GM12878 (cell line): ENCODE results near the gene TSPEAR. TPM values are rescaled to one million over a fixed set of nuclear protein-coding genes. Genes with fewer than 3 reads are reported as not detected.

Experiments used
- ATAC-seq: fragments of 200-7000 bp; cut with Tn5 transposase; 3 replicates; pipeline ENCODE4 v1.9.1; 2020; ENCODE audit warnings: mild to moderate bottlenecking, moderate library complexity
- BruUV-seq: library from RNA; stranded (reverse); fragments of 400-500 nt; replicated peaks from 2 replicates; lab custom pipeline; 2021; lab: Mats Ljungman, UMichigan
- CTCF ChIA-PET: fragments of 300-600 bp; sonication (Branson Sonifier 250); formaldehyde crosslinking; extraction: SDS; loops from one replicate; lab custom pipeline; 2021; ENCODE audit warnings: inconsistent platforms; lab: Yijun Ruan, JAX
- POLR2A ChIA-PET: fragments of 350-600 bp; formaldehyde crosslinking; extraction: SDS; loops from one replicate; lab custom pipeline; 2021; ENCODE audit warnings: inconsistent platforms; lab: Charles Lee
- RAD21 ChIA-PET: fragments of 300-600 bp; sonication (Branson Sonifier 250); formaldehyde crosslinking; loops from one replicate; lab custom pipeline; 2023; ENCODE audit warnings: antibody characterized with exemption; ENCODE audit not compliant: unreplicated experiment; lab: Charles Lee
- SMC1A ChIA-PET: fragments of 300-600 bp; sonication (Branson Sonifier 250); formaldehyde crosslinking; loops from one replicate; lab custom pipeline; 2023; ENCODE audit not compliant: unreplicated experiment, uncharacterized antibody; lab: Charles Lee
- DNase-seq: peaks from one replicate; pipeline ENCODE4 v3.0.0-alpha.2; 2011; ENCODE audit warnings: low read depth, low spot score
- FAIRE-seq: peaks from 3 replicates; lab custom pipeline; 2011; peaks lifted over from hg19 to GRCh38; lab: Jason Lieb, UNC
- H2AFZ ChIP-seq: 2 replicates; pipeline ENCODE4 v1.6.0; 2011; ENCODE audit warnings: low read depth, low read length, control low read depth; ENCODE audit not compliant: control insufficient read depth
- H3K27ac ChIP-seq: 2 replicates; pipeline ENCODE4 v1.5.1; 2011; ENCODE audit warnings: control low read depth; ENCODE audit not compliant: control insufficient read depth, insufficient read depth
- H3K27me3 ChIP-seq, 2 experiments: replicated peaks in 1 of 2; 2 replicates each; pipeline versions ENCODE4 v1.6.0 to v1.6.1; 2011; ENCODE audit warnings: low read length in 1 of 2; ENCODE audit not compliant: control insufficient read depth in 2 of 2, insufficient read depth in 2 of 2
- H3K36me3 ChIP-seq, 2 experiments: 2 replicates each; pipeline ENCODE4 v1.5.1; 2011; ENCODE audit warnings: low read length in 1 of 2; ENCODE audit not compliant: control insufficient read depth in 2 of 2, insufficient read depth in 2 of 2
- H3K4me1 ChIP-seq: 2 replicates; pipeline ENCODE4 v1.6.1; 2011; ENCODE audit warnings: mild to moderate bottlenecking, low read length, moderate library complexity, mixed read lengths; ENCODE audit not compliant: control insufficient read depth, insufficient read depth
- H3K4me2 ChIP-seq: 2 replicates; pipeline ENCODE4 v1.6.0; 2011; ENCODE audit warnings: control low read depth; ENCODE audit not compliant: control insufficient read depth, insufficient read depth
- H3K4me3 ChIP-seq: fragments of 200-600 bp; sonication (generic); 2 replicates; pipeline ENCODE4 v1.5.1; 2016
- H3K79me2 ChIP-seq: 2 replicates; pipeline ENCODE4 v1.6.0; 2011; ENCODE audit warnings: low read length; ENCODE audit not compliant: control insufficient read depth, insufficient read depth
- H3K9ac ChIP-seq: 2 replicates; pipeline ENCODE4 v1.8.0; 2011; ENCODE audit warnings: low read length, control low read depth, mixed read lengths; ENCODE audit not compliant: control insufficient read depth, insufficient read depth
- H3K9me3 ChIP-seq: replicated peaks from 3 replicates; pipeline ENCODE4 v1.5.1; 2011; ENCODE audit warnings: mild to moderate bottlenecking, low read length; ENCODE audit not compliant: control insufficient read depth, insufficient read depth
- H4K20me1 ChIP-seq: 2 replicates; pipeline ENCODE4 v1.6.0; 2011; ENCODE audit not compliant: control insufficient read depth, insufficient read depth
- ASH2L ChIP-seq: fragments of 300-600, 200-600 bp; sonication (generic); IDR thresholded peaks from 2 replicates; pipeline ENCODE4 v1.6.1; 2017; ENCODE audit warnings: low read depth, mild to moderate bottlenecking, borderline replicate concordance
- BCL11A ChIP-seq: IDR thresholded peaks from 2 replicates; pipeline ENCODE4 v1.6.1; 2011; ENCODE audit warnings: low read depth, low read length
- BRCA1 ChIP-seq: IDR thresholded peaks from 2 replicates; pipeline ENCODE4 v1.6.1; 2011; ENCODE audit warnings: low read depth, low read length, improper control_type of control experiment
- IKZF1 ChIP-seq: fragments of 450-650 bp; conservative IDR thresholded peaks from 2 replicates; pipeline ENCODE4 v1.6.1; 2017; ENCODE audit warnings: antibody characterized with exemption, mild to moderate bottlenecking
- NR2C1 ChIP-seq: fragments of 450-650 bp; IDR thresholded peaks from 2 replicates; pipeline ENCODE4 v1.6.1; 2017; ENCODE audit warnings: antibody characterized with exemption, mild to moderate bottlenecking, moderate library complexity
- PBX3 ChIP-seq: IDR thresholded peaks from 2 replicates; pipeline ENCODE4 v1.6.1; 2011; ENCODE audit warnings: mild to moderate bottlenecking, low read depth, low read length, moderate library complexity; ENCODE audit not compliant: insufficient replicate concordance
- PRDM15 ChIP-seq: fragments of 450-650 bp; formaldehyde crosslinking; IDR thresholded peaks from 2 replicates; pipeline ENCODE4 v1.4.0; 2020; ENCODE audit warnings: mild to moderate bottlenecking, moderate library complexity
- SMC3 ChIP-seq: IDR thresholded peaks from 2 replicates; pipeline ENCODE4 v1.6.1; 2011; ENCODE audit warnings: low read length, improper control_type of control experiment, borderline replicate concordance
- TCF12 ChIP-seq: IDR thresholded peaks from 2 replicates; pipeline ENCODE4 v1.6.1; 2011; ENCODE audit warnings: low read depth, mild to moderate bottlenecking, low read length
- TCF7 ChIP-seq: IDR thresholded peaks from 2 replicates; pipeline ENCODE4 v1.6.1; 2014; ENCODE audit warnings: antibody characterized with exemption, borderline replicate concordance
- YY1 ChIP-seq: IDR thresholded peaks from 2 replicates; pipeline ENCODE4 v1.6.1; 2011; ENCODE audit warnings: low read depth, mild to moderate bottlenecking, low read length
- ZNF217 ChIP-seq: fragments of 450-650 bp; IDR thresholded peaks from 2 replicates; pipeline ENCODE4 v1.6.1; 2017; ENCODE audit warnings: antibody characterized with exemption, mild to moderate bottlenecking
- WGBS: methylation state at CpG from one replicate; pipeline ENCODE4 v1.1.6; 2016; ENCODE audit warnings: low lambda C conversion rate; ENCODE audit not compliant: insufficient replicate concordance, insufficient coverage; ENCODE audit errors: missing lambda C conversion rate; 5-methylcytosine and 5-hydroxymethylcytosine counted together
- in situ Hi-C: fragments of 300-500 bp; cut with MboI; formaldehyde crosslinking; loops from 9 replicates; pipeline ENCODE4 v1.14.3; 2018; ENCODE audit warnings: mixed read lengths
- intact Hi-C: fragments of 100-400 bp; cut with micrococcal nuclease; formaldehyde crosslinking; loops from one replicate; pipeline ENCODE4 v1.14.2; 2022; ENCODE audit not compliant: unreplicated experiment
- polyA plus RNA-seq, 11 experiments: library from polyadenylated mRNA; depleted of rRNA in 4 of 11; unstranded in 6 of 11; stranded (reverse) in 5 of 11; fragments of >200 nt; fragmentation: Nextera tagmentation in 4 of 11; fragmentation: Illumina TruSeq in 1 of 11; extraction: Ambion mirVana in 4 of 11; extraction: Trizol in 1 of 11; gene quantifications; 1 replicate in 1 of 11; 2 replicates in 10 of 11; pipeline versions ENCODE4 v1.2.1 to v1.2.3, GENCODE V29; 2011 to 2016; ENCODE audit warnings: inconsistent platforms in 2 of 11, missing spikeins in 2 of 11, low read depth in 1 of 11
- total RNA-seq, 4 experiments: library from RNA; depleted of rRNA in 3 of 4; stranded (reverse); fragments of >200 nt in 3 of 4; fragmentation: Illumina TruSeq in 1 of 4; extraction: Trizol in 1 of 4; gene quantifications; 2 replicates each; pipeline versions ENCODE4 v1.2.1 to v1.2.3, GENCODE V29; 2013 to 2021

Gene TSPEAR
- total and polyA plus RNA-seq, 10 of the 15 experiments (the other 5 are each of a cell fraction or from before 2014, with no cell fraction given) = not detected

- Histone ChIP-seq H3K36me3 (no peaks in the 10 kb centered on the region), H3K4me3 (no peak overlapping the region)
- intact Hi-C loops = no loop called here
- TF ChIP-seq TCF12 (no peak), TCF7 (no peak), ZNF217 (no peak), PBX3 (no peak), ASH2L (no peak), PRDM15 (CRISPR knock-in tag) (no peak), YY1 (no peak), BRCA1 (no peak), IKZF1 (no peak), NR2C1 (no peak), BCL11A (no peak), SMC3 (no peak)
- TF ChIP-seq, all 136 proteins: peak for 0
- Histone ChIP-seq H4K20me1 (no peaks in the 10 kb centered on the region), H3K27ac (no peak overlapping the region), H3K9me3 (peaks cover 6% of the 10 kb centered on the region; the same call in 1 of the 3 replicates), H3K9ac (no peak overlapping the region), H3K79me2 (no peaks in the 10 kb centered on the region), H3K4me2 (no peak overlapping the region), H3K4me1 (no peaks in the 10 kb centered on the region), H2AFZ (no peak overlapping the region), H3K27me3 (peaks cover 5 to 7% of the 10 kb centered on the region in 2 experiments; a peak in 3 of 4 replicates)
- ChIA-PET RAD21 (no interaction called here), CTCF (no interaction called here), POLR2A (no interaction called here), SMC1A (no interaction called here)
- FAIRE-seq (no peak), ATAC-seq (no peak), DNase-seq (no peak)
- 37% methylated on average over 12 of the region's 13 CpGs for WGBS
- no TSS peak for BruUV-seq
- in situ Hi-C loops = no loop called here
Observed at GRCh38 chr21:44704636-44705001, 6.8 kb downstream of the TSPEAR start.
